Adrenal gland (tissue), 5 donors: ENCODE results near the gene LOC128125822.

Source experiments
- CTCF ChIP-seq, 6 experiments: fragments of 450-650 bp in 4 of 6; fragments of 200-600 bp in 2 of 6; sonication (generic) in 1 of 6; IDR thresholded peaks; 1 replicate in 5 of 6; 2 replicates in 1 of 6; pipeline versions ENCODE4 v1.5.1 to v1.8.0; 2016 to 2021; ENCODE audit warnings: antibody characterized with exemption in 6 of 6, mild to moderate bottlenecking in 2 of 6, moderate library complexity in 1 of 6
- POLR2A ChIP-seq, 2 donors: fragments of 450-650 bp; IDR thresholded peaks; one replicate each; pipeline ENCODE4 v1.6.1; 2017; ENCODE audit warnings: antibody characterized with exemption in 2 of 2, mild to moderate bottlenecking in 2 of 2, moderate library complexity in 1 of 2
- donor health status: DM: no; HTN: no; CAD: no.

GRCh38 chr6:63611560-63611959 is 39.3 kb downstream of the LOC128125822 start:
- TF ChIP-seq POLR2A (IDR thresholded peaks at IDR 0.05) (no peak), CTCF (IDR thresholded peaks at IDR 0.05) (no peak)
